ENCODE results near the gene OSBPL2.

The OSBPL2 gene

DNA sequence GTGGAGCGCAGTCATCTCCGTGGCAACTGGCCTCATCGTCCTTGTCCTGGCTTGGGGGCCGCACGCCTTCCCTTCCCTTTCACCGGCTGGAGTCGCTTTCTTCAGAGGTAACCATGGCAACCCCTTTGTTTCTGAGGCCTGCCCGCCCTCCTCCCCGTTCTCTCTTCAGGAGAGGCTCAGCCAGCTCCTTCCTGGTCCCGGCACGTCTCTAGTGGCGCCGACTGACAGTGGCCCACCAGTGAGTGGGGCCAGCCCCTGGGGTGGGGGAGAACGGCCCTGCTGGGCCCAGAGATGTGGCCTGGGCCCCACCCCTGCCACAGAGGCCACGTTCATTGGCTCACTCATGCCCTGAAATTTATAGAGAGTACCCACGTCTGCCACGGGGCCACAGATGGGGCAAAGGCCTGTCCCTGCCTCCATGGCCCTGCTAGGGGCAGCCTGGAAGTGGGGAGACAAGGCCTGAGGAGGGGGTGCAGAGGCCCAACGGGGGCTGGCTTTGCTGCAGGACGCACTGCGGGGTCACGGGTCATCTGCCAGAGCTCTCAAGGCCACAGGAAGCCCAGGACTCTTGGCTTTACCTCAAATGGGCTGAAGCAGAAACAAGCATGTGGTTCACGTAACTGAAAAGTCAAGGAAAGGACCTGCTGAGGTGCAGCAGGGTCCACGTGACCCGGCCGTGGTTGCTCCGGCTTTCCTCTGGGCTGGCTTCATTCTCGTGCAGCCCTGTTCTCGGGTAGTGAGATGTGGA, 1.4 kb upstream of the OSBPL2 start:
- DNase-seq: no peak

GRCh38 chr20:62237514-62237800, 864 bp upstream of the OSBPL2 start:
- DNase-seq: no peak

- DNase-seq: peak; percentile 16
Measured at GRCh38 chr20:62238569-62239277, 402 bp downstream of the OSBPL2 start.

GRCh38 chr20:62239278-62239879, 1.1 kb downstream of the OSBPL2 start:
- no peak for DNase-seq

- DNase-seq: no peak
Measured at GRCh38 chr20:62240020-62240685, 1.8 kb downstream of the OSBPL2 start.

- DNase-seq: no peak
Measured at GRCh38 chr20:62241506-62241905, 3.2 kb downstream of the OSBPL2 start.

- no peak for DNase-seq
Measured at GRCh38 chr20:62242176-62242575, 3.9 kb downstream of the OSBPL2 start.

DNA sequence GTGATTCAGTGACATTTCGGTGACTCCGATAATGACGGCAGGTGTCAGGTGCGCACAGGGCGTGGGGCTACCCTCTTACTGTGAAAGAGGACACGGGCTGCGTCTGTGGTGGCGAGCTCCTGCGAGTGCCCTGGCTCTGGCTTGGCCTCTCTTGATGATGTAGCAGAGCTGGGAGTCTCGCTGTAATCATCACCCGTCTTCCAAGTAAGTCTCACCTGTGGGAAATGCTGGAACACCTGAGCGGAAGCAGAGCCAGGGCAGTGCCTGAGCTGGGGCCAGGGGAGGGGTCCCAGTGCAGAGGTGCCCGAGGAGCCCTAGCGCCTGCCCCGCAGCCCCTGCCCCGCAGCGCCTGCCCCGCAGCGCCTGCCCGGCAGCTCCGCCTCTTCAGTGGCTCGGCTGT, 4.8 kb downstream of the OSBPL2 start:
- no peak for DNase-seq

DNA sequence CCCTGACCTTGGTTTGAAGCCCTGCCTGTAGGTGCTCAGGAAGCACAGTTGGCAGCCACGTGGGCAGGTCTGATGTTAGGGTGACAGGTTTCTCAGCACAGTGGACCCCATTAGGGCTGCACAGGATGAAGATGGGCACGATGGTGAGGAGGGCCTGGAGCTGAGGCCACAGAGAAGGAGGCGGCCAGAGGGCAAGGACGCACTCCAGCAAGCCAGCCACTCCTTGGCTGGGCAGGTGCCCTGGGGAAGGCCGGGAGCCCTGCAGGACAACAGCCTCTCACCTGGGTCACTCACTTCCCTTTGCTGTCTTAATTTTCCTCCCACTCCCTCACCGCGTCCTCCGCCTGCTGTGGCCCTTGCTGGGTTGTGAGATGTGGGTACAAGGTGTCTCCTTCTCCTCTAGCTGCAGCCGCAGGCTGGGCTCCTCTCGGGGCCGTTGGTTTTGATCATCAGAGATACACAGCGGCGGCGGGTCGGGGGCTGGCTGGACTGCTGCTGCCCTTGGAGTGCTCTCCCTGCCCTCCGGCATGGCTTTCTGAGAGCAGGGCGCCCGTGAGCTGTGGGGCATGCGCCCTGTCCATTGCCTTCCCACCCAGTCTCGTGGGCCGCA, 5.7 kb downstream of the OSBPL2 start:
- DNase-seq: no peak

DNA sequence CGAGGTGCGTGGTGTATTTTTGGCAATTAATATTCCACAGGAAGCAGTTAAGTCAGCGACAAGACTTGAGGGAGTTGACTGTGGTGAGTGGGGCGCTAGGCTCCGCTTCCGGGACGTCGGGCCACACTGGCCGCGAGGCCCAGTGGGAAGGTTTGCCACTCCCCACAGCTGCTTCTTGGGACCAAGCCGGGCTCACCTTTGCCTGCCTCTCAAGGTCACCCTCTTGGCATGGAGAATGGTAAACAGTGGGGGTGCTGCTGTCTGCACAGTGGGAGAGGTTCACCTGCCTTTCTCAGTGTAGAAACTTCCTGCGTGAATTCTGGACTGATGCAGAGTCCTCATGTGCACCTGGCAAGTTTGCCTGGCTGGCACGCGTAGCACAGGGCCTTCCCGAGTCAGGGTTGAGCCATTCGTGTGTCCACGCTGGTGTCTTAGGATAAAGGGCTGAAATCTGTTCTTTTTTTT, 6.4 kb downstream of the OSBPL2 start:
- no peak for DNase-seq

DNA sequence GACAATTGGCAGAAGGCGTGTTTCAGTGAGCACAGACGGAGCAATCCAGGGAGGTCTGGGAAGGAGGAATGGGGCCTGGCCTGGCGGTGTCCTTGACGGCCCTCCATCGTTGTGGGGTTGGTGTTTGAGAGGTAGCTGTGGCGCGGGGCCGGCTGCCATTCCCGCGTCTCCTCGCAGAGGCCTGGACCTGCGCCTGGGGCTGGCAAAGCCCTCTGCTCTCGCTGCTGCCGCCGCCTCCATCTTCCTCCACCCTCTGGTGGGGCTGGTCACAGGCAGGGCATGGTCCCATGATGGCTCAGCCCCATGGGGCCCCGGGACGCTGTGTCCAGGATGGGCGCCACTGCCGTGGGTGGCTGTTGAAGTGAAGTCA, 7.6 kb downstream of the OSBPL2 start:
- no peak for DNase-seq

- DNase-seq: no peak
Measured at GRCh38 chr20:62246431-62246830, 8.1 kb downstream of the OSBPL2 start.

DNA sequence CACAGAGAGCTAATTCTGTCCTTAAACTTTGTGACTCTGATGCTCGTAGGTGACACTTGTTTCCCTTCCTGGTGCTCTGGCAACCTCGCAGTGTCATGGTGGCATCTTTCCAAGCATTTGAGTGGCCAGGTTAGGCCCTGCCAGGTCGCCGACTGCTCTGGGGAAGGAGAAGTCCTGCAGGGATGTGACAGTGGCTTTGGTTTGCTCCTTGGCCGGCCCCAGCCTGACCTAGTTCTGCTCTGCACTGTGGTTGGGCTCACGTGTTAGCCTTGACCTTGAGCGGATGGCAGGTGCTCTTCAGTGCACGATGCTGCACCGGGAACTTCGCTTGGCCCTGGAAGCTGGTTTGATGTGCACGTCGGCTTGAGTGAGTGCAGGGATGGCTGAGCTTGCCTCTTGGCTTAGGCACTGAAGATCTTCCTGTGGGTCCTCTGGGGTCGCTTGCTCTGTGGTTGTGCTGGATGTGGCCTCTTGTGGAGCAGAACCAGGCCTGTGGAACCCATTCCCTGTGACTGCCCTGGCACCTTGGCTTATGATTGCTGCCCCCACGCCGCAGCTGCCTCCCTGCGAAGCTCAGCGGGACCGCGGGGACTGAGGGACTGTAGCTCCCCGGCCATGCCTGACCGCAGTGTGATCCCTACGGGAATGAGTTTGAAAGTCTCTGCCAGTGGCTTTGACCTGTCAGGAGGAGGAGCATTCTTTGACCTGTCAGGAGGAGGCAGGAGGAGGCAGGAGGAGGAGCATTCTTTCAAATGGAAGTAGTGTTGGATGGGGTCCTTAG, 8.7 kb downstream of the OSBPL2 start:
- DNase-seq: no peak

DNA sequence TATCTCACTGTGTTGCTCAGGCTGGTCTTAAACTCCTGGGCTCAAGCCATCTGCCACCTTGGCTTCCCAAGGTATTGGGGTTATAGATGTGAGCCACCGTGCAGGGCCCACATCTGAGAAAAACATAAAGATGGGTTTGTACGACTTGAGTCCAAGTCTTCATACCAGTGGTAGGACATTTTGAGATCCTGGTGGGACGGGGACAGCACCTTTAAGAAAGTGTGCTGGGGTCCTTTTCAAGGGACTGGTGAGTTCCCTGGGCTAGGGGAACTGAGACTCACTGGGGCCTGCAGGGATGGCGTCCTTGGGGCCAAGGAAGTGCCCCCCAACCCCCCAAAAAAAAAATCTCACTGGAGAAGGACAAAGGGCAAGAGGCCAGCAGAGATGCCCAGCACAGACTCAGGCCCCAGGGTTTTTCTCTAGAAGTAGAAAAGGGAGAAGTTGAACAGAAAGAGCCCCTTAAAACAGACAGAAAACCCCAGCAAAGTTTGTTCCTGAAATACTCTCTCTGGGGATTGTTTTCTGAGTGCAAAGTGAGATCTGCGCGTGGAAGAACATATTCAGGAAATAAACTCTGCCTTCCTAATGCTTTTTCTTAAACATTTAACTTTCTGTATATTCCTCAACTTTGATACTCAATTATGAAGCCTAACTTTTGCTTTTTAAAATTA, 10.7 kb downstream of the OSBPL2 start:
- DNase-seq: no peak

GRCh38 chr20:62252342-62252966, 14.1 kb downstream of the OSBPL2 start:
- peak; percentile 3 for DNase-seq

- DNase-seq: no peak
Measured at GRCh38 chr20:62253398-62253797, 15.1 kb downstream of the OSBPL2 start.

DNA sequence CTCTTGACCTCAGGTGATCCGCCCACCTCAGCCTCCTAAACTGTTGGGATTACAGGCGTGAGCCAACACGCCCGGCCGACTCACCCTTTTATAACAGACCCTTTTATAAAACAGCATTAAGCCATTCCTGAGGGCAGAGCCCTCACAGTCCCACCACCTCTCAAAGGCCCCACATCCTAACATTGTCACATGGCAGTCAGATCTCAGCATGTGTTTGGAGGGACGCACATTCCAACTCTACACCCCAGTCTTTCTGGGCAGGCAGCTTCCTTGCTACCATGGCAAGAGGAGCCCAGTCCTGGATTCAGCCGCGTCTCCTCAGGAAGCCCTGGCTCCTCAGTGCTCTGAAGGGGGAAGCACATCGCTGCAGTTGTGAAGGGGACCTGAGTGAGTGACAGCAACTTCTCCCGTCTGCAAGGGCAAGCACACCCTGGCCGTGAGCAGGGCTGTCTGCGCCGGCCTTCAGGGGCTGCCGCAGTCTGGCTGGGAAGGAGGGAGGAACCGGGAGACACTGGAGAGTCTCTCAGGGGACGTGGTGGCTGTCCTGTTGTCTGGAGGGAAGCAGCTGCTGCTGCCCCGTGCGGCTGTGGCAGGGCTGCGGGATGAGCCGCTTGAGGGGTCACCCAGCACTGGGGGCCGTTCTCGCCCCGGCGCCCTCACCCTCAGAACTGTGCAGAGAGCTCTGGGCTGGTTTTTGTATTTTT, 15.9 kb downstream of the OSBPL2 start:
- DNase-seq: no peak

- DNase-seq: no peak
Measured at GRCh38 chr20:62255976-62256375, 17.7 kb downstream of the OSBPL2 start.

GRCh38 chr20:62258499-62259293, 20.4 kb downstream of the OSBPL2 start:
- peak; percentile 61 for DNase-seq

- no peak for DNase-seq
Measured at GRCh38 chr20:62259294-62259565, 20.9 kb downstream of the OSBPL2 start.

All from kidney glomerular epithelial cell (primary cell).